Panc1 (cell line): ENCODE results near the gene TPGS2.

Experiments used
- CTCF ChIP-seq: fragments of 450-650 bp; IDR thresholded peaks from 2 replicates; pipeline ENCODE4 v1.5.1; 2017; ENCODE audit warnings: mild to moderate bottlenecking
- POLR2AphosphoS5 ChIP-seq: IDR thresholded peaks from 2 replicates; pipeline ENCODE4 v1.6.1; 2012; ENCODE audit warnings: mild to moderate bottlenecking, low read depth, low read length, moderate library complexity

- TF ChIP-seq CTCF (no peak), POLR2AphosphoS5 (no peak)
Observed at GRCh38 chr18:36782710-36783109, 46.1 kb downstream of the TPGS2 start.
